A673 (cell line): ENCODE measurements around the gene RNF17. TPM values are rescaled to one million over a fixed set of nuclear protein-coding genes. Genes with fewer than 3 reads are reported as not detected.

Source experiments
- BruUV-seq: library from RNA; stranded (reverse); fragments of 400-500 nt; replicated peaks from 2 replicates; lab custom pipeline; 2021; lab: Mats Ljungman, UMichigan
- CTCF ChIA-PET: fragments of 300-600 bp; sonication (Branson Sonifier 250); formaldehyde crosslinking; loops from one replicate; lab custom pipeline; 2022; ENCODE audit warnings: antibody characterized with exemption; lab: Charles Lee
- POLR2A ChIA-PET: fragments of 300-600 bp; sonication (Branson Sonifier 250); formaldehyde crosslinking; loops from one replicate; lab custom pipeline; 2022; ENCODE audit warnings: antibody characterized with exemption; ENCODE audit not compliant: low non-redundant PET; lab: Charles Lee
- DNase-seq: peaks from one replicate; pipeline ENCODE4 v3.0.0-alpha.2; 2015; ENCODE audit warnings: low spot score
- H3K27ac ChIP-seq: fragments of 200-600 bp; sonication (generic); 2 replicates; pipeline ENCODE4 v1.5.1; 2016; ENCODE audit warnings: mixed run types, low read depth, mild to moderate bottlenecking, mixed read lengths, antibody characterized with exemption, low read length; ENCODE audit not compliant: poor library complexity, severe bottlenecking
- H3K27me3 ChIP-seq: fragments of 200-600 bp; sonication (generic); replicated peaks from 2 replicates; pipeline ENCODE4 v1.6.1; 2017; ENCODE audit warnings: mixed run types, low read depth, mild to moderate bottlenecking, mixed read lengths, antibody characterized with exemption, low read length; ENCODE audit not compliant: insufficient read depth, poor library complexity
- H3K36me3 ChIP-seq: fragments of 200-600 bp; sonication (generic); 2 replicates; pipeline ENCODE4 v1.6.1; 2016; ENCODE audit warnings: mixed run types, mild to moderate bottlenecking, mixed read lengths, antibody characterized with exemption, low read length; ENCODE audit not compliant: insufficient read depth, poor library complexity, severe bottlenecking
- H3K4me1 ChIP-seq: fragments of 200-600 bp; sonication (generic); 2 replicates; pipeline ENCODE4 v1.6.1; 2017; ENCODE audit warnings: mixed run types, mild to moderate bottlenecking, mixed read lengths, antibody characterized with exemption, low read length; ENCODE audit not compliant: insufficient read depth, poor library complexity, severe bottlenecking
- H3K4me3 ChIP-seq: fragments of 200-600 bp; sonication (generic); 2 replicates; pipeline ENCODE4 v1.5.1; 2016; ENCODE audit warnings: low read depth, mixed run types, mild to moderate bottlenecking, mixed read lengths, low read length; ENCODE audit not compliant: poor library complexity, severe bottlenecking
- H3K9me3 ChIP-seq: fragments of 200-600 bp; sonication (generic); 2 replicates; pipeline ENCODE4 v1.6.1; 2016; ENCODE audit warnings: mixed run types, low read depth, mild to moderate bottlenecking, mixed read lengths, antibody characterized with exemption, low read length; ENCODE audit not compliant: poor library complexity, severe bottlenecking
- CTCF ChIP-seq: fragments of 300-800, 200-600 bp; sonication (generic); conservative IDR thresholded peaks from 2 replicates; pipeline ENCODE4 v1.5.1; 2017; ENCODE audit warnings: low read depth, mild to moderate bottlenecking, antibody characterized with exemption, low read length, moderate library complexity, mixed read lengths
- EZH2 ChIP-seq: fragments of 200-600 bp; sonication (generic); IDR thresholded peaks from 2 replicates; pipeline ENCODE4 v1.6.1; 2017; ENCODE audit warnings: borderline replicate concordance, low read depth, mild to moderate bottlenecking, mixed read lengths, antibody characterized with exemption, low read length; ENCODE audit not compliant: poor library complexity, severe bottlenecking
- intact Hi-C: fragments of 100-400 bp; cut with micrococcal nuclease; formaldehyde crosslinking; loops from one replicate; pipeline ENCODE4 v1.10.0; 2022; ENCODE audit not compliant: unreplicated experiment
- total RNA-seq: library from RNA; stranded (reverse); gene quantifications from 2 replicates; pipeline ENCODE4 v1.2.3, GENCODE V29; 2021

Gene RNF17
- total RNA-seq, 1 experiment from 2014 or later = not detected

GRCh38 chr13:24891476-24892108 lies 127.6 kb downstream of the RNF17 start:
- ChIA-PET POLR2A (no interaction called here), CTCF (no interaction called here)
- Histone ChIP-seq H3K4me1 (no peaks in the 10 kb centered on the region), H3K4me3 (no peak overlapping the region), H3K36me3 (peaks cover 15% of the 10 kb centered on the region), H3K27ac (no peak overlapping the region), H3K27me3 (no peaks in the 10 kb centered on the region), H3K9me3 (no peaks in the 10 kb centered on the region)
- intact Hi-C loops = no loop called here
- BruUV-seq = no TSS peak
- TF ChIP-seq EZH2 (no peak), CTCF (no peak)
- no peak for DNase-seq

GRCh38 chr13:24892829-24893228 lies 128.9 kb downstream of the RNF17 start:
- intact Hi-C loops = no loop called here
- no peak for DNase-seq
- Histone ChIP-seq H3K4me3 (no peak overlapping the region), H3K9me3 (no peaks in the 10 kb centered on the region), H3K36me3 (peaks cover 15% of the 10 kb centered on the region), H3K27me3 (no peaks in the 10 kb centered on the region), H3K4me1 (no peaks in the 10 kb centered on the region), H3K27ac (no peak overlapping the region)
- POLR2A ChIA-PET = no interaction called here
- BruUV-seq = no TSS peak
- TF ChIP-seq EZH2 = no peak
- TF ChIP-seq CTCF = no peak
- CTCF ChIA-PET = no interaction called here

GRCh38 chr13:24893863-24894262 lies 129.9 kb downstream of the RNF17 start:
- Histone ChIP-seq H3K27ac (no peak overlapping the region), H3K27me3 (no peaks in the 10 kb centered on the region), H3K36me3 (peaks cover 17% of the 10 kb centered on the region), H3K4me1 (no peaks in the 10 kb centered on the region), H3K9me3 (no peaks in the 10 kb centered on the region), H3K4me3 (no peak overlapping the region)
- intact Hi-C loops = no loop called here
- no TSS peak for BruUV-seq
- ChIA-PET CTCF (no interaction called here), POLR2A (no interaction called here)
- TF ChIP-seq EZH2 (no peak), CTCF (no peak)
- DNase-seq = no peak
